H1 (cell line): Measurements from ENCODE around the gene SMARCA4. TPM values are rescaled to one million over a fixed set of nuclear protein-coding genes. Genes with fewer than 3 reads are reported as not detected.

Experiments used
- EZH2 ChIP-seq: fragments of 200-600 bp; sonication (generic); IDR thresholded peaks from 2 replicates; pipeline ENCODE4 v1.7.1; 2012; ENCODE audit warnings: low read depth, mild to moderate bottlenecking, moderate library complexity, low read length, inconsistent platforms; ENCODE audit not compliant: severe bottlenecking
- polyA plus RNA-seq, 7 experiments: library from polyadenylated mRNA; depleted of rRNA in 3 of 7; stranded (reverse) in 5 of 7; unstranded in 2 of 7; fragments of >200 nt in 5 of 7; fragments of 200-250 nt in 2 of 7; gene quantifications; 1 replicate in 5 of 7; 2 replicates in 1 of 7; 4 replicates in 1 of 7; pipeline versions ENCODE4 v1.2.1 to v1.2.3, GENCODE V29; 2011 to 2013; ENCODE audit warnings: missing spikeins in 2 of 7, mixed read lengths in 2 of 7
- total RNA-seq: library from RNA; stranded (reverse); fragmentation: NEBNext Ultra II Directional; extraction: Animal tissue kit (Norgen Biotek cat#: 25700); gene quantifications from 2 replicates; pipeline ENCODE4 v1.2.1, GENCODE V29; 2021
- TF ChIP-seq, protein P1 (sequence below): IDR thresholded peaks from 2 replicates; pipeline ENCODE4 v1.6.1; 2012; ENCODE audit warnings: inconsistent platforms

The SMARCA4 gene
- total and polyA plus RNA-seq, 2 of the 8 experiments (the other 6 are each of a cell fraction or from before 2014, with no cell fraction given) = 86.4 to 263 TPM

DNA sequence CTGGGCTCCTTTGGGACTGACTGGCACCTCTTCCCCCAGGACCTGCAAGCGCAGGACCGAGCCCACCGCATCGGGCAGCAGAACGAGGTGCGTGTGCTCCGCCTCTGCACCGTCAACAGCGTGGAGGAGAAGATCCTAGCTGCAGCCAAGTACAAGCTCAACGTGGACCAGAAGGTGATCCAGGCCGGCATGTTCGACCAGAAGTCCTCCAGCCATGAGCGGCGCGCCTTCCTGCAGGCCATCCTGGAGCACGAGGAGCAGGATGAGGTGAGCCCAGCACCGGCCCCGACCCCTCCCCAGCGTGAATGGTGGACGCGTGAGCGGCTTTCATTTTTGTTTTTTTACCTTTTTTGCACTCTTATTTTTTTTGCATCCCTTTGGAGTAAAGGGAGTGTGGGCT is 72.4 kb downstream of the SMARCA4 start (continued):
- no peak for TF ChIP-seq EZH2
- TF ChIP-seq, protein P1, sequence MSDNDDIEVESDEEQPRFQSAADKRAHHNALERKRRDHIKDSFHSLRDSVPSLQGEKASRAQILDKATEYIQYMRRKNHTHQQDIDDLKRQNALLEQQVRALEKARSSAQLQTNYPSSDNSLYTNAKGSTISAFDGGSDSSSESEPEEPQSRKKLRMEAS = no peak
